Measurements from ENCODE around the gene PCDHAC1. TPM values are rescaled to one million over a fixed set of nuclear protein-coding genes. Genes with fewer than 3 reads are reported as not detected.

The PCDHAC1 gene
- total RNA-seq, 2 experiments from 2014 or later, result not detected

DNA sequence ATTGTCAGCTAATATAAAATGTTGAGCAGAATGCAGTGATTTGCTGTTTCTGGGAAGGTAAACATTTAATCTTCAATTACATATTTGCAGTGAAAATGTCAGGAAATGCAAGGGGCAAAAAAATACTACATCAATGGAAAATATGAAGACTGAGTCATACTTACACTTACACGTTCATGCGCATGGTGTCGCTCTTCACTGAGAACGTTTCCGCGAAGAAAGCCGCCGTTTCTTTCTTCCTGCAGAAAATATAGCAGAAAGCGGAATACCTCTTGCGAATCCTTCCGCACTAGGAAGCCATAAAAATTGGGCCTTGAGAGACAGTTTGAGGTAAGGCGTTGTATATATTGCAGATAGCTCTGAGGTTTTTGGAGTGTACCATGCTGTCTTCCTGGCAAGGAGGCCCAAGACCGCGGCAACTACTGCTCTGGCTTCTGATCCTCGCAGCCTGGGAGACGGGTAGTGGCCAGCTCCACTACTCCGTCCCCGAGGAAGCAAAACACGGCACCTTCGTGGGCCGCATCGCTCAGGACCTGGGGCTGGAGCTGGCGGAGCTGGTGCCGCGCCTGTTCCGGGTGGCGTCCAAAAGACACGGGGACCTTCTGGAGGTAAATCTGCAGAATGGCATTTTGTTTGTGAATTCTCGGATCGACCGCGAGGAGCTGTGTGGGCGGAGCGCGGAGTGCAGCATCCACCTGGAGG lies 44.1 kb upstream of the PCDHAC1 start, which contains the start of gene PCDHA13:
Gene PCDHA13 (plus strand): TSS at position 236 of the 702 bp plus-strand sequence. CDS start 145 bp downstream, at position 381.
- TF ChIP-seq, protein P1, sequence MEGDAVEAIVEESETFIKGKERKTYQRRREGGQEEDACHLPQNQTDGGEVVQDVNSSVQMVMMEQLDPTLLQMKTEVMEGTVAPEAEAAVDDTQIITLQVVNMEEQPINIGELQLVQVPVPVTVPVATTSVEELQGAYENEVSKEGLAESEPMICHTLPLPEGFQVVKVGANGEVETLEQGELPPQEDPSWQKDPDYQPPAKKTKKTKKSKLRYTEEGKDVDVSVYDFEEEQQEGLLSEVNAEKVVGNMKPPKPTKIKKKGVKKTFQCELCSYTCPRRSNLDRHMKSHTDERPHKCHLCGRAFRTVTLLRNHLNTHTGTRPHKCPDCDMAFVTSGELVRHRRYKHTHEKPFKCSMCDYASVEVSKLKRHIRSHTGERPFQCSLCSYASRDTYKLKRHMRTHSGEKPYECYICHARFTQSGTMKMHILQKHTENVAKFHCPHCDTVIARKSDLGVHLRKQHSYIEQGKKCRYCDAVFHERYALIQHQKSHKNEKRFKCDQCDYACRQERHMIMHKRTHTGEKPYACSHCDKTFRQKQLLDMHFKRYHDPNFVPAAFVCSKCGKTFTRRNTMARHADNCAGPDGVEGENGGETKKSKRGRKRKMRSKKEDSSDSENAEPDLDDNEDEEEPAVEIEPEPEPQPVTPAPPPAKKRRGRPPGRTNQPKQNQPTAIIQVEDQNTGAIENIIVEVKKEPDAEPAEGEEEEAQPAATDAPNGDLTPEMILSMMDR (conservative IDR thresholded peaks at IDR 0.05; ENCODE audit: low read length), result no peak
- TF ChIP-seq EZH2phosphoT487 (IDR thresholded peaks at IDR 0.05; ENCODE audit: borderline replicate concordance, low read depth, low read length), result no peak
- H3K79me2 ChIP-seq (ENCODE audit: insufficient read depth, low read depth, low read length), result no peaks in the 10 kb centered on the region
- H2AFZ ChIP-seq (ENCODE audit: low read length), result no peak within 1 kb of the TSS

DNA sequence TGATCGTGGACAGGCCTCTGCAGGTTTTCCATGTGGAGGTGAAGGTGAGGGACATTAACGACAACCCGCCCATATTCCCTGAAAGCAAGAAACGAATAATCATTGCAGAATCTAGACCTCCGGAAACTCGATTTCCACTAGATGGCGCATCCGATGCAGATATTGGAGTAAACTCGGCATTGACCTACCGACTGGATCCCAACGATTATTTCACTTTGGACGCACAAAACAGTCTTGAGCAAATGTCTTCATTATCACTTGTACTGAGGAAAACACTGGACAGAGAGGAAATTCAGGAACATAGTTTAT lies 43.6 kb upstream of the PCDHAC1 start:
- BruUV-seq (replicated peaks), result no TSS peak
- H3K27ac ChIP-seq (ENCODE audit: low read depth, low read length, poor library complexity, severe bottlenecking), result no peak overlapping the region
- H3K79me2 ChIP-seq (ENCODE audit: insufficient read depth, low read depth, low read length), result no peaks in the 10 kb centered on the region
- no peak for TF ChIP-seq EZH2phosphoT487 (IDR thresholded peaks at IDR 0.05; ENCODE audit: borderline replicate concordance, low read depth, low read length)
- TF ChIP-seq, protein P1 (conservative IDR thresholded peaks at IDR 0.05; ENCODE audit: low read length), result peak; percentile 49
- no peak for DNase-seq (ENCODE audit: low spot score)
- intact Hi-C loops (cut with micrococcal nuclease; ENCODE audit: unreplicated experiment), result no loop called here
- no peaks in the 10 kb centered on the region for H3K9me2 ChIP-seq (ENCODE audit: insufficient read depth, low read length)
- no peaks in the 10 kb centered on the region for H3K9me3 ChIP-seq (ENCODE audit: low read length)
- H3K4me2 ChIP-seq (ENCODE audit: low read length), result no peak overlapping the region
- no peaks in the 10 kb centered on the region for H3K4me1 ChIP-seq (ENCODE audit: insufficient read depth, low read length, poor library complexity, severe bottlenecking)
- no peaks in the 10 kb centered on the region for H4K20me1 ChIP-seq (ENCODE audit: insufficient read depth, low read length)
- CTCF ChIA-PET (ENCODE audit: unreplicated experiment), result no interaction called here
- H2AFZ ChIP-seq (ENCODE audit: low read length), result no peak overlapping the region
- POLR2A ChIA-PET, result no interaction called here
- H3K4me3 ChIP-seq (ENCODE audit: low read depth, low read length, poor library complexity, severe bottlenecking), result no peak overlapping the region
- H3K36me3 ChIP-seq (ENCODE audit: insufficient read depth, low read length), result no peaks in the 10 kb centered on the region

More for the DNA sequence above, 44.1 kb upstream of the PCDHAC1 start, which contains the start of gene PCDHA13:
- ChIA-PET CTCF (ENCODE audit: unreplicated experiment) (no interaction called here), POLR2A (interaction anchor here (0.7 kb wide), 1 partner anchor 10 kb away, joined by 3 read pairs; no protein-coding TSS in a partner anchor)
- DNase-seq (ENCODE audit: low spot score), result no peak
- no peaks in the 10 kb centered on the region for H3K4me1 ChIP-seq (ENCODE audit: insufficient read depth, low read length, poor library complexity, severe bottlenecking)
- no TSS peak for BruUV-seq (replicated peaks)
- H3K27ac ChIP-seq (ENCODE audit: low read depth, low read length, poor library complexity, severe bottlenecking), result no peak within 1 kb of the TSS
- H4K20me1 ChIP-seq (ENCODE audit: insufficient read depth, low read length), result no peaks in the 10 kb centered on the region
- intact Hi-C loops (cut with micrococcal nuclease; ENCODE audit: unreplicated experiment), result no loop called here
- no peak within 1 kb of the TSS for H3K4me3 ChIP-seq (ENCODE audit: low read depth, low read length, poor library complexity, severe bottlenecking)
- no peaks in the 10 kb centered on the region for H3K9me3 ChIP-seq (ENCODE audit: low read length)
- no peak within 1 kb of the TSS for H3K4me2 ChIP-seq (ENCODE audit: low read length)
- H3K36me3 ChIP-seq (ENCODE audit: insufficient read depth, low read length), result no peaks in the 10 kb centered on the region
- no peaks in the 10 kb centered on the region for H3K9me2 ChIP-seq (ENCODE audit: insufficient read depth, low read length)

DNA sequence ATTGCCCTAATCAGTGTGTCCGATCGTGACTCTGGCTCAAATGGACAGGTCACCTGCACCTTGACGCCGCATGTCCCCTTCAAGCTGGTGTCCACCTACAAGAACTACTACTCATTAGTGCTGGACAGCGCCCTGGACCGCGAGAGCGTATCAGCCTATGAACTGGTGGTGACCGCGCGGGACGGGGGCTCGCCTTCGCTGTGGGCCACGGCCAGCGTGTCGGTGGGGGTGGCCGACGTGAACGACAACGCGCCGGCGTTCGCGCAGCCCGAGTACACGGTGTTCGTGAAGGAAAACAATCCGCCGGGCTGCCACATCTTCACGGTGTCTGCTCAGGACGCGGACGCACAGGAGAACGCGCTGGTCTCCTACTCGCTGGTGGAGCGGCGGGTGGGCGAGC lies 42.7 kb upstream of the PCDHAC1 start:
- intact Hi-C loops (cut with micrococcal nuclease; ENCODE audit: unreplicated experiment), result no loop called here
- POLR2A ChIA-PET, result no interaction called here
- CTCF ChIA-PET (ENCODE audit: unreplicated experiment), result no interaction called here
- no peak for TF ChIP-seq EZH2phosphoT487 (IDR thresholded peaks at IDR 0.05; ENCODE audit: borderline replicate concordance, low read depth, low read length)
- TF ChIP-seq, protein P1 (conservative IDR thresholded peaks at IDR 0.05; ENCODE audit: low read length), result no peak
- Histone ChIP-seq H4K20me1 (ENCODE audit: insufficient read depth, low read length) (no peaks in the 10 kb centered on the region), H3K4me1 (ENCODE audit: insufficient read depth, low read length, poor library complexity, severe bottlenecking) (no peaks in the 10 kb centered on the region), H3K27ac (ENCODE audit: low read depth, low read length, poor library complexity, severe bottlenecking) (no peak overlapping the region), H2AFZ (ENCODE audit: low read length) (no peak overlapping the region), H3K9me3 (ENCODE audit: low read length) (no peaks in the 10 kb centered on the region), H3K9me2 (ENCODE audit: insufficient read depth, low read length) (no peaks in the 10 kb centered on the region), H3K36me3 (ENCODE audit: insufficient read depth, low read length) (no peaks in the 10 kb centered on the region), H3K4me2 (ENCODE audit: low read length) (no peak overlapping the region), H3K79me2 (ENCODE audit: insufficient read depth, low read depth, low read length) (no peaks in the 10 kb centered on the region), H3K4me3 (ENCODE audit: low read depth, low read length, poor library complexity, severe bottlenecking) (no peak overlapping the region)
- no peak for DNase-seq (ENCODE audit: low spot score)
- BruUV-seq (replicated peaks), result no TSS peak

Measured in OCI-LY7 (cell line).